Iris pigment epithelial cell (primary cell): Measurements from ENCODE around the gene EHD3.

ENCODE experiments used
- DNase-seq: peaks from one replicate; pipeline ENCODE4 v3.0.0-alpha.2; 2011; ENCODE audit warnings: low read depth

The EHD3 gene

DNA sequence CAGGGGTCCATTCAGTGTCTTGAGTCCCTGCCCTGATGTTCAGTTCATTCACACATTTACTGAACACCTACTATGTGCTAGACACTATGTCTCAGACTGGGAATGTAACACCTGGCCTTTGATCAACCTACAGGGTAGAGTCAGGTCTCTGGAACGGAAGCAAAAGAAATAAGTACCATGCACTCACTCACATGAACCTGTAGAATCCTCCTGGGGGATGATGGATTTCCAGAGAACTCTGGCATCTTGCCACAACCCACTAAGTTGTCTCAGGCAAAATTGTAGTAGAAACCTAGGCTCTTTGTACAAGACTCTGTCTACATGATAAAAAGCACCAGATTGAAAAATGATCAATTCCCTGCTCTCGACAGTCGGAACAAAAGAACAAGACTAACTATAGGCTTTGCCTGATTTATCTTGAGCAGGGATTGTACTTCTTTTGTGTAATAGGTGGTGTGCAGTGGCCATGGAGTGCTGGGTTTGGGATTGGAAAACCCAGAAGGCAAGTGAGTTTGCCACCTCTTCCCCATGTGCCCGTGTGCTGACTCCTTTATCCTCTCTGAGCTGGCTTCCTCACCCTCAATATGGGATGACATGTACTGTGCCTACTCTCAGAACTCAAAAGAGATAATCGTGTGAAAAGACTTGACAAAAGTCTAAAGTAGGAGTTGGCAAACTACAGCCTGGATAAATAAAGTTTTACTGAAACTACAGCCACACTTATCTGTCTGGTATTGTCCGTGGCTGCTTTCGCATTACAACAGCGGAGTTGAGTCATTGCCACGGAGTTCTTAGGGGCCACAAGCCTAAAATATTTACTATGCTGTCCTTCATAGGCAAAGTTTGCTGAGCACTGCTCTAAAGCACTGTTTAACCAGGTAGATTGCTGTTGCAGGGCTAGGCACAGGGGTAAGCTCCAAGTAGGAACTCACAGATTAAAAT, 21.0 kb upstream of the EHD3 start:
- DNase-seq = peak; percentile 8

DNA sequence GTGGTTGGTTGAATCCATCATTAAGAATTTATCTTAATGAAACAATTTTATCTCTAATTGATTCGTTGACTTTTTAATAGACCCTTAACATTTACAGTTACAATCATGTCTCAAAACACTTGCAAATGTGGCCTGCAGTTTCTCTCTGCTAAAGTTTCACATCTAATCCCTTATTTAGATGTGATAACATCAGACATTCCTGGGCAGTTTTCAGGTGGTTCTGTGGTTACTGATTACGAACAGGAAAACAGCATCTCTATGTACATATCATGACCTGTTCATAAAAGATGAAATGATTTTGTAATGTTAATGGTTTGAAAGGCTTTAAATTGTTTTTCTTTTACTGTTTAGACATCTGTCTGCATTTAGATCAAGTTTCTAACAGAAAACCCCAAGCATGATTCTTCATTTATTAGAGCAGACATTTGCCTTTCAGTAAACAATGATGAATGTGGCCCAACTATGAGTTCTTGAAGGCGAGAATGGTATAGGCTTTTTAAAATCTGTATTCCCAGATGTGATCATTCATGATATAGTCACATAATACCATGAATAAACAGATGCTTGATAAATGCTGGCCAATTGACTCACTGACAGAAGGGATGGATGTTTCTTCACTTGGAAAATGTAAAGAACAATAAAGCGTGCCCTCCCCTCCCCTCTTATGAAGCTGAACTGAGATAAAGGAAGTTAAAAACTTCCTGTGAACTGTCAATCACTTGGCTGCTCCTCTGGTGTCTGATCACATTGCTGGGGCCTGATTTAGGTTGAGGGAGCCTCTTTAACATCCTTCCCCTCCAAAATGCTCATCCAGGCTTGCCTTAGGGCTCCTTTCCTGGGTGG, 20.1 kb upstream of the EHD3 start:
- no peak for DNase-seq

- DNase-seq = no peak
Measured at GRCh38 chr2:31214444-31214915, 19.5 kb upstream of the EHD3 start.

GRCh38 chr2:31216734-31217133, 17.2 kb upstream of the EHD3 start:
- no peak for DNase-seq

GRCh38 chr2:31217465-31218200, 16.3 kb upstream of the EHD3 start, which contains the start of gene CAPN14:
CAPN14 (minus strand) TSS chr2:31217515; CDS start chr2:31205447, 12,068 bp downstream.
- DNase-seq = no peak

GRCh38 chr2:31219131-31219969, 14.6 kb upstream of the EHD3 start:
- DNase-seq = no peak

DNA sequence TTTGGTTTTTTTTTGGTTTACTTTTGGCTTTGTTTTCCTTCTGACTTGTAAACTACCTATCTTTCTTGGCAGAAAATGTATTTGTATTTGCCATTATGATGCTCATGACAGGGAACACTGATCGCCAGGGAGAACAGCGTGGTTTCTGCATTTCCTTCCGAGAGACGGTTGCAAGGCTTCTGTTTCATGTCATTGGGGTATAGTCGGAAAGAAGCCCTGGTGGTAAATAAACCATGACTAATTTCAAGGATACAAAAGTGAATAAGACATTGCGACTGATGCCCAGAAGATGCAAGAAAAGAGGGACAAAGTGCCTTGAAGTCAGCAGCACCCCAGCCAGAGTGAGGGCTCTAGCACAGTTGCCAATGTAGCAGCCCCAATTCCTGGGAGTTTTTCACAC, 12.4 kb upstream of the EHD3 start:
- no peak for DNase-seq

- DNase-seq = no peak
Measured at GRCh38 chr2:31222071-31222470, 11.9 kb upstream of the EHD3 start.

DNA sequence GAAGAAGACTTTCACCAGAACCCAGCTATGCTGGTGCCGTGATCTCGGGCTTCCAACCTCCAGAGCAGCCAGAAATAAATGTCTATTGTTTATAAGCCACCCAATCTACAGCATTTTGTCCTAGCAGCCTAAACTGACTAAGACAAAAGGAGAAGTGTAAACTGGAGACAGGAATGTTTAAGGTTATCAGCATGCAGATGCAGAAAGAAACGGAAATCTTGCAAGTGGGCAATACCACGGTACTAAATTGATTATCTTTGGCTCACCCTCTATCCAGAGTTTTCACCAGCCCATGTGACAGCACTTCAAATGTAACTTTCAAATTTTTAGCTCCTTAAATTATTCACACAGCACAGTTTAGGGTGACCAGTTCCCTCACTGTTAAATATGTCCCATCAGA, 10.9 kb upstream of the EHD3 start:
- no peak for DNase-seq

DNA sequence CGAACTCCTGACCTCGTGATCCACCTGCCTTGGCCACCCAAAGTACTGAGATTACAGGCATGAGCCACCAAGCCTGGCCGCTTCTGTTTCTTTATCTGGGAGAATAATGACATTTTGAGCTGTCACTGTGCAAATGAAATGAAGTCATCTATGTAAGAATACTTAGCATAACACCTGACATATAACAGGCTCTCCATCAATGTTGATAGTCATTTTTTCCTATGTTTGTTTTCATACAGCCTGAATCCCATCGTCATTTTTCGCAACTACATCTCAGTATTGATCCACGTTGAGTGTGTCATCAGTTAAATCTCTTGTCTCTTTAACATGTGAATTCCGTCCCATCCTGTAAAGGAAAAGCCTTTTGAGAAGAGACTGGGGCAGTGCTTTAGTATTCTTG, 10.2 kb upstream of the EHD3 start:
- DNase-seq = no peak

GRCh38 chr2:31226266-31226665, 7.7 kb upstream of the EHD3 start:
- DNase-seq = no peak

- no peak for DNase-seq
Measured at GRCh38 chr2:31227110-31227509, 6.8 kb upstream of the EHD3 start.

- no peak for DNase-seq
Measured at GRCh38 chr2:31227711-31228125, 6.2 kb upstream of the EHD3 start.

- DNase-seq = no peak
Measured at GRCh38 chr2:31228717-31229116, 5.2 kb upstream of the EHD3 start.

- no peak for DNase-seq
Measured at GRCh38 chr2:31230751-31231150, 3.2 kb upstream of the EHD3 start.

DNA sequence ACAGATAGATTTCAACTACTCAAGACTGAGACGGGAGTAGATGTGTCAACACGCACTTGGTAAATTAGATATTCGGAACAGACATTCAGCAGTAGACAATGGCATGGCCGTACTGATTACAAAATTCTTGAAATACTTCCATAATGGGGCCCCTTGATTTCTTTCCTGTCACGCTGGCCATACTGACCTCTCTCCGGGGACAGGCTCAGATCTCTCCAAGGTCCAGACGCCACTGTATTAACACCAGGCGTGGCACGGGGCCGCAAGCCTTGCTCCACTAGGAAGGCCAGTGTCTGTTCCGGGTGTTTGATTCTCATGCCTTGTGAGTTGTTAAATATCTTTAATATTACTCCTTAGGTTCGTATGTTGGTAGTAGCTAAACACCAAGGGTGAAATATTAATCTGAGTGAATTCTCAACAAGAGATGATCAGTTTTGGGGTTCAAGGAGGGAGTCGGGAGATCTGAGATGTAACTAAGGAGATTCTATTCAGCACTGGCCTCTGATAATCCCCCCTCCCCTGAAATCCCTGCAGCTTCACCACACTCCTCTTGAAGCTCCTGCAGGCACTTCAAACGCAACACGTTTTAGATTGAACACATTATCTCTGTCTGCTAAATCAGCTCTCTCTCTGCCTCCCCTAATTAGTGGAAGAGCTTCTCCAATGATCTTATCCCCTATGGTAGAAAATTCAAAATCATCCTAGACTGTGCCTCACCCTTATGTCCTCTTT, 2.2 kb upstream of the EHD3 start:
- DNase-seq = no peak

DNA sequence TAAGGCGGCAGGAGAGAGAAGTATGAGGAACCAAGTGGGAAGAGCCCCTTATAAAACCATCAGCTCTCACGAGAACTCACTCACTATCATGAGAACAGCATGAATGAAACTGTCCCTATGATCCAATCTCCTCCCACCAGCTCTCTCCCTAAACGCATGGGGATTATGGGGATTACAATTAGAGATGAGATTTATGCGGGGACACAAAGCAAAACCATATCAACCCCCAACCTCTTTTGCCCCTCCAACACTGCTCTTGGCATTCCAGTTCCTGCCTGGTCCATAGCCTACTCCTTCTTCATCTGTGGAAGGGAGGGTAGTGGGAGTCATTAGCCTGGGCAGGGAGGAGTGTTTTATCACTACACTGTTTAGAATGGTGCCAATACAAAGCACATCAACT, 1.4 kb upstream of the EHD3 start:
- no peak for DNase-seq

GRCh38 chr2:31233231-31233630, 721 bp upstream of the EHD3 start:
- no peak for DNase-seq

- DNase-seq = no peak
Measured at GRCh38 chr2:31234683-31235503, 941 bp downstream of the EHD3 start.

- DNase-seq = peak; percentile 91
Measured at GRCh38 chr2:31235504-31235902, 1.6 kb downstream of the EHD3 start.
